ENCODE results near the gene FUOM. TPM values are rescaled to one million over a fixed set of nuclear protein-coding genes. Genes with fewer than 3 reads are reported as not detected.

Gene FUOM
- total RNA-seq, 2 donors from 2014 or later, result 12.5 to 16.1 TPM

DNA sequence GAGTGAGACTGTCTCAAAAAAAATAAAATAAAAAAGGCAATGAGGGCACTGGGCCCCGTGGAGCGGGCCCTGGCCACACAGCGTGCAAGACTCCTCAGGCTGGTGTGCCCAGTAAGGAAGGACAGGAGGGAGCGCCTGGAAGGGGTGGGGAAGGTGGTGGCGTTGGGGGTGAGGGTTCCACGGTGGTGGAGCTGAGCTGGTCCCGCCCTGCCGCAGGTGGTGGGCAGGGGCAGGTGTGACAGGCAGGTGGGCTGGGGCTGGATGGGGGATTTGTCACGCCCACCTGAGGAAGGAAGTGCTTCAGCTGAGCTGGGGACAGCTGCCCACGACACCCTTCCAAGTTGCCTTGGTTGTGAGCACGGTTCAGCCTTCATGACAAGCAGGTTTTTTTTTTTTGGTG is 11.4 kb downstream of the FUOM start:
- ATAC-seq (no peak), DNase-seq (no peak)
- Histone ChIP-seq H3K4me3 (no peak overlapping the region), H3K9me3 (no peaks in the 10 kb centered on the region), H3K4me1 (no peaks in the 10 kb centered on the region), H3K36me3 (replicated peaks in 1 of 2; ENCODE audit: insufficient read depth in 1 of 2, low read depth in 2 of 2) (no peaks in the 10 kb centered on the region), H3K27ac (no peak overlapping the region), H3K27me3 (no peaks in the 10 kb centered on the region)
- intact Hi-C loops (cut with DNase I), result no loop called here
- TF ChIP-seq POLR2A (IDR thresholded peaks at IDR 0.05), result no peak
- WGBS, 2 donors, result 61 to 72% methylated on average over 7 to 11 of the region's 11 CpGs

DNA sequence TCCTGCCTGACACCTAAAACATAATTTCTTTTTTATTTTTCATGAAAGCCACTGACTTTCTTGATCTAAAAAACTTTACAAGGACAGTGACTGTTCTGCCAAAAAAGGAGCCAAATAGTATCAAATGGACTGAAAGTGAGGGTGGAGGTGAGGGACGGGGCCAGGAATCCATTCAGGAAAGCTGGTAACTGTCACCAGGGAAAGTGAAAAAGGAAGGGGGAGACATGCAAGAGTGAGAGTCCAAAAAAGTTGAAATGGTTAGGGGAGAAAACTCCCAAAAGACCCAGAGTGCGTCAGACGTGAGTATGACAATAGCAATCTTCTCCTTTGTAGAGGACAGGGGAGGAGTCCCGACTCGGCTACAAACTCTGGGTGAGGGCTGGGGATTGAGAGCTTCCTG is 13.6 kb downstream of the FUOM start:
- H3K27me3 ChIP-seq, result no peaks in the 10 kb centered on the region
- 55 to 56% methylated on average over 5 of the region's 5 CpGs for WGBS, 2 donors
- intact Hi-C loops (cut with DNase I), result no loop called here

DNA sequence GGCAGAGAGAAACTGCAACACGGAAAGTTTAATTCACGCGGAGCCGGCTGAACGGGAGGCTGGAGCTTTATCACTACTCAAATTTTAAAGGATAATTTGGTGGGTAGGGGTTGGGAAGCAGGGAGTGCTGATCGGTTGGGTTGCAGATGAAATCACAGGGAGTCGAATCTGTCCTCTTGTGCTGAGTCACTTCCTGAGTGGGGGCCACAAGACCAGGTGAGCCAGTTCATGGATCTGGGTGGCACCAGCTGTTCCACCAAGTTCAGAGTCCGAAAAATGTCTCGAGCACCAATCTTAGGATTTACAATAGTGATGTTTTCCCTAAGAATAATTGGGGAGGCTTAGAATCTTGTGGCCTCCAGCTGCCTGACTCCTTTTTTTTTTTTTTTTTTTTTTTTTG is 14.3 kb downstream of the FUOM start:
- no peak overlapping the region for H3K4me3 ChIP-seq
- WGBS, 2 donors, result 50 to 61% methylated on average over 9 of the region's 9 CpGs
- H3K27me3 ChIP-seq, result no peaks in the 10 kb centered on the region
- intact Hi-C loops (cut with DNase I), result no loop called here
- DNase-seq (no peak), ATAC-seq (no peak)
- no peaks in the 10 kb centered on the region for H3K36me3 ChIP-seq (replicated peaks in 1 of 2; ENCODE audit: insufficient read depth in 1 of 2, low read depth in 2 of 2)
- H3K4me1 ChIP-seq, result no peaks in the 10 kb centered on the region
- H3K9me3 ChIP-seq, result no peaks in the 10 kb centered on the region
- H3K27ac ChIP-seq, result no peak overlapping the region
- TF ChIP-seq, protein P1, sequence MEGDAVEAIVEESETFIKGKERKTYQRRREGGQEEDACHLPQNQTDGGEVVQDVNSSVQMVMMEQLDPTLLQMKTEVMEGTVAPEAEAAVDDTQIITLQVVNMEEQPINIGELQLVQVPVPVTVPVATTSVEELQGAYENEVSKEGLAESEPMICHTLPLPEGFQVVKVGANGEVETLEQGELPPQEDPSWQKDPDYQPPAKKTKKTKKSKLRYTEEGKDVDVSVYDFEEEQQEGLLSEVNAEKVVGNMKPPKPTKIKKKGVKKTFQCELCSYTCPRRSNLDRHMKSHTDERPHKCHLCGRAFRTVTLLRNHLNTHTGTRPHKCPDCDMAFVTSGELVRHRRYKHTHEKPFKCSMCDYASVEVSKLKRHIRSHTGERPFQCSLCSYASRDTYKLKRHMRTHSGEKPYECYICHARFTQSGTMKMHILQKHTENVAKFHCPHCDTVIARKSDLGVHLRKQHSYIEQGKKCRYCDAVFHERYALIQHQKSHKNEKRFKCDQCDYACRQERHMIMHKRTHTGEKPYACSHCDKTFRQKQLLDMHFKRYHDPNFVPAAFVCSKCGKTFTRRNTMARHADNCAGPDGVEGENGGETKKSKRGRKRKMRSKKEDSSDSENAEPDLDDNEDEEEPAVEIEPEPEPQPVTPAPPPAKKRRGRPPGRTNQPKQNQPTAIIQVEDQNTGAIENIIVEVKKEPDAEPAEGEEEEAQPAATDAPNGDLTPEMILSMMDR (IDR thresholded peaks at IDR 0.05), result no peak
- TF ChIP-seq POLR2A (IDR thresholded peaks at IDR 0.05), result no peak

More for the DNA sequence above, 13.6 kb downstream of the FUOM start:
- H3K36me3 ChIP-seq (replicated peaks in 1 of 2; ENCODE audit: insufficient read depth in 1 of 2, low read depth in 2 of 2), result no peaks in the 10 kb centered on the region
- no peak overlapping the region for H3K4me3 ChIP-seq
- TF ChIP-seq, protein P1 (IDR thresholded peaks at IDR 0.05), result no peak
- H3K4me1 ChIP-seq, result no peaks in the 10 kb centered on the region
- no peaks in the 10 kb centered on the region for H3K9me3 ChIP-seq
- DNase-seq, result no peak
- no peak for ATAC-seq
- H3K27ac ChIP-seq, result no peak overlapping the region

DNA sequence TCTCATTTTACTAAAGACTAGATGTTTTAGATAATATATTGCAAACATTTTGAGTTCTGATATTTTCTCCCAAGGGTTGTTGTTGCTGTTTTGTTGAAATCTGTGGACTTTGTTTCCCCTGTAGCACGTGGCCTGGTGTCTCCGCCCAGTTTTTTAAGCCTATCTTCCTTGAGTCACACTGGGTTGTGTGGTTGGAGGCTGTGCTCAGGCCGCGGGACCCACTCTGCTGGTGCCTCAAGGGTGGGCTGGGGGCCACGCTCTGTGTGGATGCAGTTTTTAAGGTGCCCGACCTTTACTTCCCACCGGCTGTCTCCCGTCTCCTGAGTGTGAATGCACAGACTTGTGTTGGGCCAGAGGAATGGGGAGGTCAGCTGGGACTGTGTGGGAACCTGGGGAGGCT is 14.9 kb downstream of the FUOM start:
- Histone ChIP-seq H3K27me3 (no peaks in the 10 kb centered on the region), H3K4me1 (no peaks in the 10 kb centered on the region), H3K9me3 (no peaks in the 10 kb centered on the region), H3K4me3 (no peak overlapping the region), H3K27ac (no peak overlapping the region), H3K36me3 (replicated peaks in 1 of 2; ENCODE audit: insufficient read depth in 1 of 2, low read depth in 2 of 2) (no peaks in the 10 kb centered on the region)
- 70 to 73% methylated on average over 8 of the region's 8 CpGs for WGBS, 2 donors
- no peak for TF ChIP-seq POLR2A (IDR thresholded peaks at IDR 0.05)
- TF ChIP-seq, protein P1 (IDR thresholded peaks at IDR 0.05), result no peak
- intact Hi-C loops (cut with DNase I), result no loop called here
- DNase-seq, result no peak
- no peak for ATAC-seq

DNA sequence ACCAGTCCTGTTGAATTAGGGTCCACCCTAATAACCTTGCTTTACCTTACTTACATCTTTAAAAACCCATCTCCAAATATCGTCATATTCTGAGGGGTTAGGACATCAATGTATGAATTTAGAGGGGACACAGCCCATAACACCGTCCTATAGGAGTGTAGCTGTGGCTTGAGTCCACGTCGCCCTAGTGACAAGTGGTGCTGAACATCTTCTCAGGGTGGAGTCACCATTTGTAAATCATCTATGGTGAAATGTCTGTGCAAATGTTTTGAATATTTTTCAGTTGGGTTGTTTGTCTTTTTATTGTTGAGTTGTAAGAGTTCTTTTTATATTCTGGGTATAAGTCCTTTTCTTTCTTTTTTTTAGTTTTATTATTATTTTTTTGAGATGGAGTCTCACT is 15.8 kb downstream of the FUOM start:
- no peaks in the 10 kb centered on the region for H3K9me3 ChIP-seq
- DNase-seq, result no peak
- no peak overlapping the region for H3K27ac ChIP-seq
- no peaks in the 10 kb centered on the region for H3K36me3 ChIP-seq (replicated peaks in 1 of 2; ENCODE audit: insufficient read depth in 1 of 2, low read depth in 2 of 2)
- TF ChIP-seq, protein P1 (IDR thresholded peaks at IDR 0.05), result no peak
- TF ChIP-seq POLR2A (IDR thresholded peaks at IDR 0.05), result no peak
- H3K27me3 ChIP-seq, result peaks cover 0 to 3% of the 10 kb centered on the region in 2 donors
- H3K4me3 ChIP-seq, result no peak overlapping the region
- no peak for ATAC-seq
- no peaks in the 10 kb centered on the region for H3K4me1 ChIP-seq
- WGBS, 2 donors, result 69 to 81% methylated on average over 4 of the region's 4 CpGs
- intact Hi-C loops (cut with DNase I), result no loop called here

Data from body of pancreas (tissue), 4 donors.